Activated naive CD4-positive, alpha-beta T cell (primary cell): ENCODE data around the gene PIGS.

Experiments
- DNase-seq, 4 experiments: peaks; one replicate each; lab custom pipeline; 2025; lab: John Stamatoyannopoulos, UW

PIGS gene

DNA sequence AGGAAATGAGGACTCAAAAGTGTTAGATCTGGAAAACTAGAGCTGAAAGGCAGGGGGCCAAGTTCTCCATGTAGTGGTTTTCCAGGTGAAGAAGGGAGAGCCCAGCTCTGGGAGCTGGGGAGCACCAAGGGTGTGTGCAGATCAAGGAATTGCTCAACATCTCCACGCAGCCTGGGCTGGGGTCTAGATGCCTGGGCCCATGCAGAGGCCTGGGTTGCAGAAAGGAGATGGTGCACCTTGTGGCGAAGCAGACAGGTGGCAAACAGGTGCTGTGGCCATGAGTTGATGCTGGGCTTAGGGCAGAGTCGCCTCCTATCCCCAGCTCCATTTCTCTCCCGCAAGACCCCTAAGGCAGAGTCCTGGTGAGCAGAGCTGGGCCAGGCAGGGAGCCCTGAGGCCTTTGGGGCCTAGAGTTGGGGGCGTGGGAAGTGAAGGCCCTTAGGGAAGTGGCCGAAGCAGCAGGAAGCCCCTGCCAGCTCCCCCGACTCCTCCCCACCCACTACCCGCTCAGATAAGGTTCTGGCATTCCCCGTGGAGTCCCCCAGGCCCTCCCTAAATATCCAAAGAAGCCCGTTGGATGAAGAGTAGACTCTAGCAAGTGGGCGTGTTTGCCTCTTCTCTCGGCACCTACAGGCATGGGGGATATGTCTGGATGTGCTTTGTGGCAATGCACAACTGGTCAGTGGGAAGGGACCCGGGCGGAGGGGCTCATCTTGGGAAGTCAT lies 64.4 kb downstream of the PIGS start:
- DNase-seq = no peak

- DNase-seq = no peak
These were observed 65.2 kb downstream of the PIGS start, which contains the start of gene FOXN1 for GRCh38 chr17:28505986-28506665. FOXN1 (plus strand) TSS chr17:28506348; CDS start chr17:28523970, 17,622 bp downstream.

DNA sequence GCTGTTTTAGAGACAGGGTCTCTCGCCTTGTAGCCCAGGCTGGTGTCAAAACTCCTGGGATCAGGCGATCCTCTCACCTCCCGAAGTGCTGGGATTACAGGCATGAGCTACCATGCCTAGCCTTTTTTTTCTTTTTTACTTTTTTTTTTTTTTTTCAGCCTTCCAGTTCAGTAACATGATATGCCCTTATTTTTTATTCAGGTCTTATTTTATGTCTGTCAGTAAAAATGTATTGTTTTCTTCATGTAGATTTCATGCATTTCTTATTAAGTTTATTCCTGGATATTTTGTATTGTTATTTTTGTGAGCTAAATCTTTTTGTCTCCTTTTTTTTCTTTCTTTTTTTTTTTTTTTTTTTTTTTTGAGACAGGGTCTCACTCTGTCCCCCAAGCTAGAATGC lies 67.9 kb downstream of the PIGS start:
- DNase-seq = no peak
